ENCODE measurements around the gene SEMA5A.
A peak's percentile ranks its signal among the peaks of the same experiment; 100 is the strongest.

The SEMA5A gene

GRCh38 chr5:9057406-9058000 is 488.4 kb downstream of the SEMA5A start:
- no peak overlapping the region for H3K4me3 ChIP-seq (ENCODE audit: low read depth, low read length)
- DNase-seq (ENCODE audit: low read depth): no peak
- TF ChIP-seq CTCF (conservative IDR thresholded peaks at IDR 0.05; ENCODE audit: low read depth, low read length): no peak

DNA sequence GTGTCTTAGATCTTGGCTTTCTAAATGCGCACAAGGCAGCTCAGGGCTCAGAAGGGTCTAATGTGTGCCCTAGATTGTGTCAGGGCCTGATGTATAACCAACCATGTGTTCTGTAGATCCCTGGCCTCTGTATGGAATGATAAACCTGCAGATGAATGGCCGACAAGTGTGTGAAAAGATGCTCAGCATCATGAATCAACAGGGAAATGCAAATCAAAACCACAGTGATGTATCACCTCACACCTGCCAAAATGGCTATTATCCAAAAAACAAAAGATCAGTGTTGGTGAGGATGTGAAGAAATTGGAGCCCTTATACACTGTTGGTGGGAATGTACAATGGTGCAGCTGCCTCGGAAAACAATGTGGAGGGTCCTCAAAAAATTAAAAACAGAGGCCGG is 489.8 kb downstream of the SEMA5A start:
- TF ChIP-seq CTCF (conservative IDR thresholded peaks at IDR 0.05; ENCODE audit: low read depth, low read length): no peak
- no peak overlapping the region for H3K4me3 ChIP-seq (ENCODE audit: low read depth, low read length)
- DNase-seq (ENCODE audit: low read depth): no peak

- H3K4me3 ChIP-seq (ENCODE audit: low read depth, low read length): no peak overlapping the region
- DNase-seq (ENCODE audit: low read depth): no peak
- TF ChIP-seq CTCF (conservative IDR thresholded peaks at IDR 0.05; ENCODE audit: low read depth, low read length): no peak
Observed at GRCh38 chr5:9054821-9055589, 490.9 kb downstream of the SEMA5A start.

- H3K4me3 ChIP-seq (ENCODE audit: low read depth, low read length): no peak overlapping the region
- DNase-seq (ENCODE audit: low read depth): no peak
- TF ChIP-seq CTCF (conservative IDR thresholded peaks at IDR 0.05; ENCODE audit: low read depth, low read length): no peak
Observed at GRCh38 chr5:9054322-9054721, 491.6 kb downstream of the SEMA5A start.

DNA sequence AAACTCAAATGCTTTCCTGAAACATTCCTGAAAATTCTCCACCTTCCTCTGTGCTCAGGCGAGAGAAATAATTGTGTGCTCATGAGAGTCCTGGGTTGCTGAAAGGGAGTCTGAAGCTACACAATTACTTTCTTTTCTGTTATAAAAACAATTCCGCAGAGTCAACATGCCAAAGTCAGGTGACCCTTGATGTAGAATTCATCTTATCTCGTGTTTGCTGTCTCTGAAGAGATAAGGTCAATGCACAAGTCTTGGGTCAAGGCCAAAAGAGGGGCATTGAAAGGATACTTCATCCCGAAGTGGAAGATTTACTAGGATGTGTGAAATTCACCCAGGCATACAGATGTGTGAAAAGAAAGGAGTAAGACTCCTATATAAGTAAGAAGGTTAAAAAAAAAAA is 493.5 kb downstream of the SEMA5A start:
- DNase-seq (ENCODE audit: low read depth): peak; percentile 53
- TF ChIP-seq CTCF (conservative IDR thresholded peaks at IDR 0.05; ENCODE audit: low read depth, low read length): no peak
- no peak overlapping the region for H3K4me3 ChIP-seq (ENCODE audit: low read depth, low read length)

DNA sequence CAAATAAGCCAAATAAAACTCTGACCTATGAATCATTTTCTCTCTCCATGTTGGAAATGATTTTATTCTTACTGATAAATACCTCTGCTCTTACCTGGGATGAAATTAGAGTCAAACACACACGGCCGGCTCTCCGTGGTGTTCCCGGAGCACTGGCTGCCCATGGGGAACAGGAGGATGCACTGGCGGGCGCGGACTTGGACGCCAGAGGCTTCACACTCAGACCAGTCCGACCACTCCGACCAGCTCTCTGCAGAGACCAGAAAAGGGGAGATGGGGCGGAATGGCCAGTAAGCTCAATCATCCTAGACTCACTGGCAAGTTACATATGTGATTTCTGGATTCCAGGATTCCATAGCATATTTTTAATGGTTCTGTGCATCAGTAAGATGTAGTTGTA is 494.1 kb downstream of the SEMA5A start:
- DNase-seq (ENCODE audit: low read depth): no peak
- no peak for TF ChIP-seq CTCF (conservative IDR thresholded peaks at IDR 0.05; ENCODE audit: low read depth, low read length)
- H3K4me3 ChIP-seq (ENCODE audit: low read depth, low read length): no peak overlapping the region

GRCh38 chr5:9047932-9048331 is 497.9 kb downstream of the SEMA5A start:
- DNase-seq (ENCODE audit: low read depth): no peak
- no peak for TF ChIP-seq CTCF (conservative IDR thresholded peaks at IDR 0.05; ENCODE audit: low read depth, low read length)
- H3K4me3 ChIP-seq (ENCODE audit: low read depth, low read length): no peak overlapping the region

All from choroid plexus epithelial cell (primary cell).